K562 (cell line): ENCODE data around the gene TCF20. TPM values are rescaled to one million over a fixed set of nuclear protein-coding genes. Genes with fewer than 3 reads are reported as not detected.

Experiments
- CBX1 ChIP-seq: sonication (generic); IDR thresholded peaks from 2 replicates; pipeline ENCODE4 v1.6.1; 2016; ENCODE audit warnings: antibody characterized with exemption, low read depth, mild to moderate bottlenecking
- ELF1 ChIP-seq: fragments of 200-800 bp; sonication (Bioruptor generic); IDR thresholded peaks from 2 replicates; pipeline ENCODE4 v1.6.1; 2016; ENCODE audit warnings: missing genetic modification characterization, missing compliant biosample characterization
- ESRRB ChIP-seq: fragments of 250-450 bp; sonication (Bioruptor Pico); IDR thresholded peaks from 2 replicates; pipeline ENCODE4 v1.5.0; 2020; ENCODE audit warnings: mild to moderate bottlenecking, moderate library complexity, borderline replicate concordance
- MAFG ChIP-seq: fragments of 450-650 bp; conservative IDR thresholded peaks from 2 replicates; pipeline ENCODE4 v1.6.1; 2016; ENCODE audit warnings: missing genetic modification characterization, missing compliant biosample characterization
- MECOM ChIP-seq: fragments of 250-450 bp; sonication (Bioruptor Pico); IDR thresholded peaks from 2 replicates; pipeline ENCODE4 v1.8.0; 2022; ENCODE audit warnings: inconsistent platforms
- NFIC ChIP-seq: fragments of 450-650 bp; IDR thresholded peaks from 2 replicates; pipeline ENCODE4 v1.6.1; 2017; ENCODE audit warnings: mild to moderate bottlenecking, inconsistent platforms
- PKNOX1 ChIP-seq: fragments of 450-650 bp; IDR thresholded peaks from 2 replicates; pipeline ENCODE4 v1.6.1; 2016
- PTTG1 ChIP-seq: fragments of 450-650 bp; IDR thresholded peaks from 2 replicates; pipeline ENCODE4 v1.6.1; 2016; ENCODE audit warnings: low read depth, mild to moderate bottlenecking, missing genetic modification characterization, missing compliant biosample characterization
- RAD21 ChIP-seq, 2 experiments: fragments of 250-450 bp in 1 of 2; fragments of 450-650 bp in 1 of 2; sonication (Bioruptor Pico) in 1 of 2; formaldehyde crosslinking in 1 of 2; IDR thresholded peaks in 1 of 2; conservative IDR thresholded peaks in 1 of 2; 2 replicates each; pipeline versions ENCODE4 v1.4.0 to v1.8.0; 2020 to 2022; ENCODE audit warnings: mild to moderate bottlenecking in 2 of 2, moderate library complexity in 1 of 2
- SMARCC2 ChIP-seq: fragments of 450-650 bp; IDR thresholded peaks from 2 replicates; pipeline ENCODE4 v1.6.1; 2017; ENCODE audit warnings: antibody characterized with exemption, moderate library complexity, mild to moderate bottlenecking, low read depth
- ZNF407 ChIP-seq: fragments of 450-650 bp; IDR thresholded peaks from 2 replicates; pipeline ENCODE4 v1.6.1; 2016; ENCODE audit warnings: low read depth
- polyA plus RNA-seq, 8 experiments: library from polyadenylated mRNA; depleted of rRNA in 4 of 8; stranded (reverse) in 5 of 8; unstranded in 3 of 8; fragments of >200 nt; fragmentation: Nextera tagmentation in 2 of 8; fragmentation: Illumina TruSeq in 1 of 8; extraction: Ambion mirVana in 2 of 8; extraction: Trizol in 1 of 8; gene quantifications; 2 replicates each; pipeline versions ENCODE4 v1.2.1 to v1.2.3, GENCODE V29; 2011 to 2014; ENCODE audit warnings: inconsistent platforms in 1 of 8, missing spikeins in 1 of 8
- total RNA-seq, 7 experiments: library from RNA; depleted of rRNA in 6 of 7; stranded (reverse); fragments of >200 nt in 6 of 7; fragmentation: Illumina TruSeq in 2 of 7; extraction: Trizol in 2 of 7; gene quantifications; 2 replicates each; pipeline versions ENCODE4 v1.2.1 to v1.2.3, GENCODE V29; 2011 to 2021; ENCODE audit warnings: low replicate concordance in 1 of 7

Gene TCF20
- total and polyA plus RNA-seq, 9 of the 15 experiments (the other 6 are each of a cell fraction or from before 2014, with no cell fraction given), result 0.35 to 43.6 (median 17.5) TPM

GRCh38 chr22:42262964-42263363 is 7.5 kb downstream of the TCF20 start (continued):
- TF ChIP-seq RAD21 (CRISPR knock-in tag; conservative IDR thresholded peaks at IDR 0.05 in 1 of 2, IDR thresholded peaks at IDR 0.05 in 1 of 2) (peak in 1 of 2 experiments; percentile 25; a peak in 2 of 4 replicates), SMARCC2 (no peak), ESRRB (CRISPR knock-in tag) (no peak), PKNOX1 (peak; percentile 34; the same call in 1 of the 2 replicates), CBX1 (no peak), PTTG1 (tag) (no peak), ZNF407 (no peak), MECOM (CRISPR knock-in tag) (0 out of 2 replicates have a peak, but pooled peaks have one; percentile 53), NFIC (peak; percentile 91), ELF1 (tag) (no peak), MAFG (tag) (0 out of 2 replicates have a peak, but pooled peaks have one; percentile 15)
- TF ChIP-seq, all 486 proteins: peak for 23
